Measurements from ENCODE around the gene PDE4DIP. TPM values are rescaled to one million over a fixed set of nuclear protein-coding genes. Genes with fewer than 3 reads are reported as not detected.
"Not testable (repeated sequence)": the region's sequence is repeated elsewhere in the genome, so short reads cannot be mapped to it uniquely, and the experiment has no call there.

Gene PDE4DIP
- total RNA-seq, 2 donors from 2014 or later = 43.8 to 53.5 TPM

GRCh38 chr1:148990233-148990788, 146.1 kb downstream of the PDE4DIP start:
- H3K9me3 ChIP-seq; DNase-seq; H3K4me1 ChIP-seq; H3K27ac ChIP-seq; H3K27me3 ChIP-seq; intact Hi-C loops (cut with DNase I); H3K36me3 ChIP-seq; H3K4me3 ChIP-seq; H3K9ac ChIP-seq (ENCODE audit: low read depth in 2 of 2, low read length in 2 of 2): not testable (repeated sequence)

GRCh38 chr1:148991818-148992217, 147.6 kb downstream of the PDE4DIP start:
- intact Hi-C loops (cut with DNase I); H3K27me3 ChIP-seq; H3K36me3 ChIP-seq; DNase-seq; H3K9me3 ChIP-seq; H3K9ac ChIP-seq (ENCODE audit: low read depth in 2 of 2, low read length in 2 of 2); H3K4me3 ChIP-seq; H3K27ac ChIP-seq; H3K4me1 ChIP-seq: not testable (repeated sequence)

- H3K9ac ChIP-seq (ENCODE audit: low read depth in 2 of 2, low read length in 2 of 2); H3K27ac ChIP-seq; H3K4me1 ChIP-seq; H3K27me3 ChIP-seq; H3K4me3 ChIP-seq; DNase-seq; H3K36me3 ChIP-seq; H3K9me3 ChIP-seq; intact Hi-C loops (cut with DNase I): not testable (repeated sequence)
Observed at GRCh38 chr1:148992364-148992763, 148.1 kb downstream of the PDE4DIP start.

- H3K9me3 ChIP-seq; H3K27ac ChIP-seq; H3K4me1 ChIP-seq; intact Hi-C loops (cut with DNase I); DNase-seq; H3K36me3 ChIP-seq; H3K4me3 ChIP-seq; H3K27me3 ChIP-seq; H3K9ac ChIP-seq (ENCODE audit: low read depth in 2 of 2, low read length in 2 of 2): not testable (repeated sequence)
Observed at GRCh38 chr1:148996449-148997224, 152.4 kb downstream of the PDE4DIP start.

- intact Hi-C loops (cut with DNase I); H3K9ac ChIP-seq (ENCODE audit: low read depth in 2 of 2, low read length in 2 of 2): not testable (repeated sequence)
Observed at GRCh38 chr1:148997405-148997804, 153.2 kb downstream of the PDE4DIP start.

GRCh38 chr1:149002664-149003063, 158.4 kb downstream of the PDE4DIP start:
- H3K27ac ChIP-seq; H3K4me1 ChIP-seq; DNase-seq; H3K9me3 ChIP-seq; H3K4me3 ChIP-seq; H3K36me3 ChIP-seq; H3K27me3 ChIP-seq; intact Hi-C loops (cut with DNase I); H3K9ac ChIP-seq (ENCODE audit: low read depth in 2 of 2, low read length in 2 of 2): not testable (repeated sequence)

More at GRCh38 chr1:148997405-148997804, 153.2 kb downstream of the PDE4DIP start:
- H3K36me3 ChIP-seq, H3K27me3 ChIP-seq, H3K27ac ChIP-seq, H3K4me1 ChIP-seq, H3K9me3 ChIP-seq, H3K4me3 ChIP-seq, DNase-seq: not testable (repeated sequence)

GRCh38 chr1:149008326-149008725, 164.1 kb downstream of the PDE4DIP start:
- H3K27ac ChIP-seq; DNase-seq; intact Hi-C loops (cut with DNase I): not testable (repeated sequence)

GRCh38 chr1:149008769-149009168, 164.5 kb downstream of the PDE4DIP start:
- H3K27me3 ChIP-seq; H3K36me3 ChIP-seq; DNase-seq; intact Hi-C loops (cut with DNase I); H3K4me1 ChIP-seq; H3K9ac ChIP-seq (ENCODE audit: low read depth in 2 of 2, low read length in 2 of 2); H3K9me3 ChIP-seq; H3K27ac ChIP-seq; H3K4me3 ChIP-seq: not testable (repeated sequence)

More at GRCh38 chr1:149008326-149008725, 164.1 kb downstream of the PDE4DIP start:
- H3K9ac ChIP-seq (ENCODE audit: low read depth in 2 of 2, low read length in 2 of 2); H3K4me1 ChIP-seq; H3K36me3 ChIP-seq; H3K9me3 ChIP-seq; H3K4me3 ChIP-seq; H3K27me3 ChIP-seq: not testable (repeated sequence)

GRCh38 chr1:149009761-149010160, 165.5 kb downstream of the PDE4DIP start:
- H3K9me3 ChIP-seq; H3K9ac ChIP-seq (ENCODE audit: low read depth in 2 of 2, low read length in 2 of 2); H3K4me1 ChIP-seq; DNase-seq; H3K27ac ChIP-seq; H3K4me3 ChIP-seq; H3K27me3 ChIP-seq; H3K36me3 ChIP-seq; intact Hi-C loops (cut with DNase I): not testable (repeated sequence)

GRCh38 chr1:149012599-149012998, 168.4 kb downstream of the PDE4DIP start:
- H3K27ac ChIP-seq; H3K4me1 ChIP-seq; H3K9ac ChIP-seq (ENCODE audit: low read depth in 2 of 2, low read length in 2 of 2); H3K27me3 ChIP-seq; DNase-seq; H3K36me3 ChIP-seq; intact Hi-C loops (cut with DNase I); H3K4me3 ChIP-seq; H3K9me3 ChIP-seq: not testable (repeated sequence)

GRCh38 chr1:149013513-149013912, 169.3 kb downstream of the PDE4DIP start:
- H3K4me3 ChIP-seq; intact Hi-C loops (cut with DNase I); H3K9me3 ChIP-seq; DNase-seq; H3K36me3 ChIP-seq; H3K27me3 ChIP-seq; H3K27ac ChIP-seq; H3K9ac ChIP-seq (ENCODE audit: low read depth in 2 of 2, low read length in 2 of 2); H3K4me1 ChIP-seq: not testable (repeated sequence)

GRCh38 chr1:149015522-149015921, 171.3 kb downstream of the PDE4DIP start:
- H3K4me3 ChIP-seq; intact Hi-C loops (cut with DNase I); H3K27me3 ChIP-seq; H3K36me3 ChIP-seq; H3K9me3 ChIP-seq; H3K4me1 ChIP-seq; H3K27ac ChIP-seq; H3K9ac ChIP-seq (ENCODE audit: low read depth in 2 of 2, low read length in 2 of 2); DNase-seq: not testable (repeated sequence)

GRCh38 chr1:149016626-149017025, 172.4 kb downstream of the PDE4DIP start:
- H3K4me1 ChIP-seq; H3K4me3 ChIP-seq; H3K27me3 ChIP-seq; H3K9me3 ChIP-seq; H3K27ac ChIP-seq; H3K9ac ChIP-seq (ENCODE audit: low read depth in 2 of 2, low read length in 2 of 2); DNase-seq; H3K36me3 ChIP-seq; intact Hi-C loops (cut with DNase I): not testable (repeated sequence)

GRCh38 chr1:149018577-149018976, 174.3 kb downstream of the PDE4DIP start:
- H3K36me3 ChIP-seq; intact Hi-C loops (cut with DNase I); H3K4me1 ChIP-seq; H3K27ac ChIP-seq; H3K9me3 ChIP-seq; DNase-seq; H3K27me3 ChIP-seq; H3K4me3 ChIP-seq; H3K9ac ChIP-seq (ENCODE audit: low read depth in 2 of 2, low read length in 2 of 2): not testable (repeated sequence)

Measured in colonic mucosa (tissue), 4 donors.